Thoracic aorta (tissue), 2 donors: ENCODE data around the gene IL6R. TPM values are rescaled to one million over a fixed set of nuclear protein-coding genes. Genes with fewer than 3 reads are reported as not detected.

Source experiments
- ATAC-seq: fragments of 150-250 bp; one replicate; pipeline ENCODE4 v1.8.0; 2017; ENCODE audit warnings: low read depth; ENCODE audit not compliant: insufficient number of reproducible peaks, low FRiP score
- DNase-seq: peaks from one replicate; pipeline ENCODE4 v3.0.0-alpha.2; 2020; ENCODE audit warnings: low spot score
- H3K27ac ChIP-seq, 2 donors: fragments of 200-600 bp; sonication (generic); 1 replicate in 1 of 2; 2 replicates in 1 of 2; pipeline ENCODE4 v1.5.1; 2016; ENCODE audit warnings: mild to moderate bottlenecking in 2 of 2, moderate library complexity in 2 of 2
- H3K27me3 ChIP-seq: fragments of 200-600 bp; sonication (generic); replicated peaks from 2 replicates; pipeline ENCODE4 v1.6.0; 2016; ENCODE audit warnings: mild to moderate bottlenecking; ENCODE audit not compliant: insufficient read depth
- H3K36me3 ChIP-seq: fragments of 200-600 bp; sonication (generic); one replicate; pipeline ENCODE4 v1.5.1; 2016
- H3K4me1 ChIP-seq, 2 donors: fragments of 200-600 bp; sonication (generic); 1 replicate in 1 of 2; 2 replicates in 1 of 2; pipeline versions ENCODE4 v1.5.1 to v1.6.0; 2016; ENCODE audit warnings: low read depth in 2 of 2, mild to moderate bottlenecking in 1 of 2; ENCODE audit not compliant: control insufficient read depth in 1 of 2
- H3K4me3 ChIP-seq: fragments of 200-600 bp; sonication (generic); 2 replicates; pipeline ENCODE4 v1.5.1; 2016; ENCODE audit warnings: mild to moderate bottlenecking
- H3K9me3 ChIP-seq: fragments of 200-600 bp; sonication (generic); 2 replicates; pipeline ENCODE4 v1.5.1; 2016
- total RNA-seq, 2 donors: library from RNA; depleted of rRNA; stranded (reverse); fragments of >200 nt; gene quantifications; one replicate each; pipeline versions ENCODE4 v1.1.0 to v1.2.3, GENCODE V29; 2016
- TF ChIP-seq, protein P1 (sequence below): fragments of 200-600 bp; sonication (generic); IDR thresholded peaks from one replicate; pipeline ENCODE4 v1.5.1; 2019; ENCODE audit warnings: antibody characterized with exemption

Gene IL6R
- total RNA-seq, 2 donors from 2014 or later = 25.8 to 48.3 TPM

DNA sequence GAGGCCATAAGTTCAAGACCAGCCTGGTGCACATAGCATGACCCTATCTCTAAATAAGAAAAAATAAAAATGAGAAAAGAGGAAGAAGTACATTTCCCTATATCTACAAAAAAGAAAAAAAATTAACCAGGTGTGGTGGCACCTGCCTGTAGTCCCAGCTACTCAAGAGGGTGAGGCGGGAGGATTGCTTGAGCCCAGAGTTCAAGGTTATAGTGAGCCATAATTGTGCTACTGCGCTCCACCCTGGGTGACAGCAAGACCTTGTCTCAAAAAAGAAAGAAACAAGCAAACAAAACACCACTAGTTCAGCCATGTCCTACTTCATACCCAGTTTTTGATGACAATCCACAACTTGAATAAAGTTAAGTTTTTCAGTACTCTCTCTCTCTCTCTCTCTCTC is 66.2 kb downstream of the IL6R start:
- H3K4me3 ChIP-seq = no peak overlapping the region
- no peaks in the 10 kb centered on the region for H3K4me1 ChIP-seq
- TF ChIP-seq, protein P1, sequence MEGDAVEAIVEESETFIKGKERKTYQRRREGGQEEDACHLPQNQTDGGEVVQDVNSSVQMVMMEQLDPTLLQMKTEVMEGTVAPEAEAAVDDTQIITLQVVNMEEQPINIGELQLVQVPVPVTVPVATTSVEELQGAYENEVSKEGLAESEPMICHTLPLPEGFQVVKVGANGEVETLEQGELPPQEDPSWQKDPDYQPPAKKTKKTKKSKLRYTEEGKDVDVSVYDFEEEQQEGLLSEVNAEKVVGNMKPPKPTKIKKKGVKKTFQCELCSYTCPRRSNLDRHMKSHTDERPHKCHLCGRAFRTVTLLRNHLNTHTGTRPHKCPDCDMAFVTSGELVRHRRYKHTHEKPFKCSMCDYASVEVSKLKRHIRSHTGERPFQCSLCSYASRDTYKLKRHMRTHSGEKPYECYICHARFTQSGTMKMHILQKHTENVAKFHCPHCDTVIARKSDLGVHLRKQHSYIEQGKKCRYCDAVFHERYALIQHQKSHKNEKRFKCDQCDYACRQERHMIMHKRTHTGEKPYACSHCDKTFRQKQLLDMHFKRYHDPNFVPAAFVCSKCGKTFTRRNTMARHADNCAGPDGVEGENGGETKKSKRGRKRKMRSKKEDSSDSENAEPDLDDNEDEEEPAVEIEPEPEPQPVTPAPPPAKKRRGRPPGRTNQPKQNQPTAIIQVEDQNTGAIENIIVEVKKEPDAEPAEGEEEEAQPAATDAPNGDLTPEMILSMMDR = no peak
- H3K36me3 ChIP-seq = no peaks in the 10 kb centered on the region
- DNase-seq = no peak
- no peaks in the 10 kb centered on the region for H3K27me3 ChIP-seq
- H3K27ac ChIP-seq = no peak overlapping the region
- ATAC-seq = no peak
- H3K9me3 ChIP-seq = no peaks in the 10 kb centered on the region

DNA sequence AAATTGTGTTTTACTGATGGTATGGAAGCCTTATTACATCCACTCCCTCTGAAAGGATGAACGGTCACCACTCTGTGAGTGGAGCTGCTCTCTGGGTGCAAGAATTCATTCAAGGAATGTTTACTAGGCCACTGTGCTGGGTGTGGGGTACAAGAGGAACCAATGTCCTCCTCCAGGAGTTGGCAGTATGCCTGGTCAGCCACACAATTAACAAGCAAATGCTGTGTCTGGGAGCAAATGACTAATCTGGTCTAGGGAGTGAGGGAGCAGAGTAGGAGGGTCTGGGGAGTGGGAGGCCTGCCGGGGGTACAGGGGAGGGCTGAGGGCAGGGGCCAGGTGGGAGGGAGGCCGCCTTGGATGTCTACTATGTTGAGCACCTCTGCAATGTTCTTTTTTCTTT is 69.7 kb downstream of the IL6R start:
- TF ChIP-seq, protein P1 = no peak
- Histone ChIP-seq H3K4me1 (no peaks in the 10 kb centered on the region), H3K36me3 (no peaks in the 10 kb centered on the region), H3K9me3 (no peaks in the 10 kb centered on the region), H3K27ac (no peak overlapping the region), H3K4me3 (no peak overlapping the region), H3K27me3 (no peaks in the 10 kb centered on the region)
- DNase-seq (no peak), ATAC-seq (no peak)

- no peak for DNase-seq
- Histone ChIP-seq H3K27me3 (no peaks in the 10 kb centered on the region), H3K36me3 (no peaks in the 10 kb centered on the region), H3K27ac (no peak overlapping the region), H3K4me1 (no peaks in the 10 kb centered on the region), H3K9me3 (no peaks in the 10 kb centered on the region), H3K4me3 (no peak overlapping the region)
- ATAC-seq = no peak
- TF ChIP-seq, protein P1 = no peak
These were observed 71.6 kb downstream of the IL6R start for GRCh38 chr1:154476791-154477190.

DNA sequence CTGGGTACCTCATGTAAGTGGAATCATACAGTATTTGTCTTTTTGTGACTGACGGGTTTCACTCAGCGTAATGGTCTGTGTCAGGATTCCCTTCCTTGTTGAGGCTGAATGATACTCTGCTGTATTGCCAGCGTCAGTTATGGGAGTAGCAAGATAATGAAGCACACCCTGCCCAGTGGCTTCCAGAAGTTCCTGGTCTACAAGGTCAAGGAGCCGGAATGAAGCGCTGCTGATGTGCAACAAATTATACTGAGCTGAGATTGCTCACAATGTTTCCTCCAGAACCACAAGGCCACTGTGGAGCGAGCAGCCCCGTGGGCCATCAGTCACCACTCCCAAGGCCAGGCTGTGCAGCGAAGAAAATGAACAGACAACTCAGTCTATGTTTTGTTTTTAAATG is 72.9 kb downstream of the IL6R start:
- no peak for ATAC-seq
- Histone ChIP-seq H3K36me3 (no peaks in the 10 kb centered on the region), H3K27ac (no peak overlapping the region), H3K4me1 (no peaks in the 10 kb centered on the region), H3K27me3 (no peaks in the 10 kb centered on the region), H3K9me3 (no peaks in the 10 kb centered on the region), H3K4me3 (no peak overlapping the region)
- TF ChIP-seq, protein P1 = no peak
- no peak for DNase-seq

GRCh38 chr1:154478639-154479038 is 73.5 kb downstream of the IL6R start:
- H3K4me1 ChIP-seq = no peaks in the 10 kb centered on the region
- ATAC-seq (no peak), DNase-seq (no peak)
- H3K27me3 ChIP-seq = no peaks in the 10 kb centered on the region
- no peak overlapping the region for H3K4me3 ChIP-seq
- no peak overlapping the region for H3K27ac ChIP-seq
- no peaks in the 10 kb centered on the region for H3K36me3 ChIP-seq
- TF ChIP-seq, protein P1 = no peak
- H3K9me3 ChIP-seq = no peaks in the 10 kb centered on the region
